ENCODE results near the gene HOXA3. TPM values are rescaled to one million over a fixed set of nuclear protein-coding genes. Genes with fewer than 3 reads are reported as not detected.

Gene HOXA3
- total RNA-seq, 1 experiment from 2014 or later = not detected

- Mint-ChIP-seq H3K4me3 (no peak overlapping the region), H3K4me1 (peaks cover 23% of the 10 kb centered on the region), H3K36me3 (no peaks in the 10 kb centered on the region), H3K9me3 (no peaks in the 10 kb centered on the region), H3K27me3 (ENCODE audit: low read depth) (peaks cover 100% of the 10 kb centered on the region), H3K27ac (no peak overlapping the region)
- TF ChIP-seq CREM (CRISPR knock-in tag; IDR thresholded peaks at IDR 0.05) (no peak), ELF4 (CRISPR knock-in tag; IDR thresholded peaks at IDR 0.05; ENCODE audit: low read depth) (no peak), FOXP4 (CRISPR knock-in tag; IDR thresholded peaks at IDR 0.05) (no peak), ZNF671 (CRISPR knock-in tag; IDR thresholded peaks at IDR 0.05) (no peak), NFATC4 (CRISPR knock-in tag; IDR thresholded peaks at IDR 0.05) (no peak), ZNF396 (CRISPR knock-in tag; IDR thresholded peaks at IDR 0.05; ENCODE audit: borderline replicate concordance) (no peak), ZNF263 (CRISPR knock-in tag; IDR thresholded peaks at IDR 0.05; ENCODE audit: low read depth) (no peak), ERG (CRISPR knock-in tag; IDR thresholded peaks at IDR 0.05) (no peak), KAT7 (CRISPR knock-in tag; IDR thresholded peaks at IDR 0.05; ENCODE audit: borderline replicate concordance) (no peak)
- DNase-seq (ENCODE audit: low spot score) = no peak
- ChIA-PET CTCF (interaction anchor here (0.9 to 3.8 kb wide), 3 partner anchors 21 to 458 kb away, joined by 3 to 39 read pairs (median 4); no protein-coding TSS in a partner anchor), POLR2A (no interaction called here)
- no peak for ATAC-seq
Observed at GRCh38 chr7:27140126-27140857, 12.1 kb downstream of the HOXA3 start.

- POLR2A ChIA-PET = no interaction called here
- TF ChIP-seq ETV6 (CRISPR knock-in tag; IDR thresholded peaks at IDR 0.05) = no peak
- TF ChIP-seq FOXP4 (CRISPR knock-in tag; IDR thresholded peaks at IDR 0.05) = no peak
- peak overlapping the region; percentile 51 for H3K4me3 Mint-ChIP-seq
- no peaks in the 10 kb centered on the region for H3K36me3 Mint-ChIP-seq
- CTCF ChIA-PET = interaction anchor here (0.6 to 1.5 kb wide), 3 partner anchors 40 to 458 kb away, joined by 3 to 4 read pairs (median 3); no protein-coding TSS in a partner anchor
- H3K27ac Mint-ChIP-seq = no peak overlapping the region
- ATAC-seq (peak; percentile 27), DNase-seq (ENCODE audit: low spot score) (peak; percentile 43)
- H3K27me3 Mint-ChIP-seq (ENCODE audit: low read depth) = peaks cover 100% of the 10 kb centered on the region
- H3K4me1 Mint-ChIP-seq = peaks cover 21% of the 10 kb centered on the region
- H3K9me3 Mint-ChIP-seq = no peaks in the 10 kb centered on the region
Observed at GRCh38 chr7:27139334-27140125, 12.9 kb downstream of the HOXA3 start.

GRCh38 chr7:27138985-27139333 lies 13.4 kb downstream of the HOXA3 start:
- H3K4me1 Mint-ChIP-seq = peaks cover 21% of the 10 kb centered on the region
- H3K4me3 Mint-ChIP-seq = peak overlapping the region; percentile 35; the same call in 1 of the 2 replicates
- no peak overlapping the region for H3K27ac Mint-ChIP-seq
- POLR2A ChIA-PET = no interaction called here
- no peaks in the 10 kb centered on the region; the same call in 1 of the 2 replicates for H3K36me3 Mint-ChIP-seq
- H3K9me3 Mint-ChIP-seq = no peaks in the 10 kb centered on the region
- ATAC-seq = no peak
- no peak for DNase-seq (ENCODE audit: low spot score)
- TF ChIP-seq SOX15 (CRISPR knock-in tag; IDR thresholded peaks at IDR 0.05) (no peak), CDX4 (CRISPR knock-in tag; IDR thresholded peaks at IDR 0.05; ENCODE audit: borderline replicate concordance) (no peak), E2F4 (CRISPR knock-in tag; IDR thresholded peaks at IDR 0.05; ENCODE audit: borderline replicate concordance, low read depth) (no peak)
- peaks cover 100% of the 10 kb centered on the region for H3K27me3 Mint-ChIP-seq (ENCODE audit: low read depth)
- CTCF ChIA-PET = interaction anchor here (0.6 kb wide), 1 partner anchor 101 kb away, joined by 3 read pairs; no protein-coding TSS in a partner anchor

Measured in WTC11 (cell line).